Stimulated activated CD4-positive, alpha-beta T cell treated with anti-CD3 and anti-CD28 coated beads, TNF-alpha, amount 100 ng/mL, for 4 hours (primary cell): ENCODE measurements around the gene LSM2.
"Not testable (repeated sequence)": the region's sequence is repeated elsewhere in the genome, so short reads cannot be mapped to it uniquely, and the experiment has no call there.

Experiments
- DNase-seq, 3 experiments: peaks; one replicate each; pipeline ENCODE4 v3.0.0-alpha.2; 2020; ENCODE audit warnings: low read depth in 3 of 3

LSM2 gene

GRCh38 chr6:31806470-31807272 is at the start of gene LSM2:
LSM2 (minus strand) TSS chr6:31806966; CDS start chr6:31806757, 209 bp downstream.
- peak; percentile 93 to 97 (median 95) for DNase-seq

- not testable (repeated sequence) for DNase-seq
Measured at GRCh38 chr6:31851980-31852718, 45.4 kb upstream of the LSM2 start.

GRCh38 chr6:31851485-31851832 is 44.7 kb upstream of the LSM2 start:
- DNase-seq = no peak

GRCh38 chr6:31850765-31851484 is 44.2 kb upstream of the LSM2 start:
- no peak for DNase-seq

GRCh38 chr6:31847276-31847978 is 40.7 kb upstream of the LSM2 start:
- DNase-seq = no peak

- DNase-seq = no peak
Measured at GRCh38 chr6:31844507-31844906, 37.7 kb upstream of the LSM2 start.

- no peak for DNase-seq
Measured at GRCh38 chr6:31842053-31842452, 35.3 kb upstream of the LSM2 start.

- DNase-seq = not testable (repeated sequence)
Measured at GRCh38 chr6:31839779-31840126, 33.0 kb upstream of the LSM2 start.

GRCh38 chr6:31838968-31839367 is 32.2 kb upstream of the LSM2 start:
- no peak for DNase-seq

GRCh38 chr6:31838114-31838553 is 31.4 kb upstream of the LSM2 start:
- DNase-seq = not testable (repeated sequence)

GRCh38 chr6:31837369-31838113 is 30.8 kb upstream of the LSM2 start:
- no peak for DNase-seq

GRCh38 chr6:31836474-31837368 is 30.0 kb upstream of the LSM2 start:
- no peak for DNase-seq

- DNase-seq = no peak
Measured at GRCh38 chr6:31836047-31836473, 29.3 kb upstream of the LSM2 start.

GRCh38 chr6:31834367-31835250 is 27.8 kb upstream of the LSM2 start:
- peak; percentile 53 to 75 (median 70) for DNase-seq

GRCh38 chr6:31831350-31832215 is 24.8 kb upstream of the LSM2 start:
- no peak for DNase-seq

- no peak for DNase-seq
Measured at GRCh38 chr6:31830886-31831335, 24.1 kb upstream of the LSM2 start.

GRCh38 chr6:31829633-31830283 is 23.0 kb upstream of the LSM2 start:
- DNase-seq = no peak
